Vagina (tissue), 2 donors: ENCODE results near the gene FBXL14.
A peak's percentile ranks its signal among the peaks of the same experiment; 100 is the strongest.

Experiments used
- POLR2A ChIP-seq, 2 donors: fragments of 450-650 bp; IDR thresholded peaks; one replicate each; pipeline ENCODE4 v1.6.1; 2017; ENCODE audit warnings: antibody characterized with exemption in 2 of 2, mild to moderate bottlenecking in 2 of 2, moderate library complexity in 2 of 2
- POLR2AphosphoS5 ChIP-seq, 2 donors: sonication (generic); formaldehyde crosslinking; IDR thresholded peaks; one replicate each; pipeline ENCODE4 v1.9.0; 2017; ENCODE audit warnings: antibody characterized with exemption in 2 of 2, mild to moderate bottlenecking in 2 of 2, low read depth in 1 of 2; ENCODE audit not compliant: insufficient read depth in 1 of 2
- TF ChIP-seq, protein P1 (sequence below), 3 experiments: fragments of 450-650 bp in 2 of 3; fragments of 200-600 bp in 1 of 3; sonication (generic) in 1 of 3; IDR thresholded peaks; one replicate each; pipeline ENCODE4 v1.5.1; 2017 to 2019; ENCODE audit warnings: antibody characterized with exemption in 3 of 3, mild to moderate bottlenecking in 2 of 3, moderate library complexity in 2 of 3

DNA sequence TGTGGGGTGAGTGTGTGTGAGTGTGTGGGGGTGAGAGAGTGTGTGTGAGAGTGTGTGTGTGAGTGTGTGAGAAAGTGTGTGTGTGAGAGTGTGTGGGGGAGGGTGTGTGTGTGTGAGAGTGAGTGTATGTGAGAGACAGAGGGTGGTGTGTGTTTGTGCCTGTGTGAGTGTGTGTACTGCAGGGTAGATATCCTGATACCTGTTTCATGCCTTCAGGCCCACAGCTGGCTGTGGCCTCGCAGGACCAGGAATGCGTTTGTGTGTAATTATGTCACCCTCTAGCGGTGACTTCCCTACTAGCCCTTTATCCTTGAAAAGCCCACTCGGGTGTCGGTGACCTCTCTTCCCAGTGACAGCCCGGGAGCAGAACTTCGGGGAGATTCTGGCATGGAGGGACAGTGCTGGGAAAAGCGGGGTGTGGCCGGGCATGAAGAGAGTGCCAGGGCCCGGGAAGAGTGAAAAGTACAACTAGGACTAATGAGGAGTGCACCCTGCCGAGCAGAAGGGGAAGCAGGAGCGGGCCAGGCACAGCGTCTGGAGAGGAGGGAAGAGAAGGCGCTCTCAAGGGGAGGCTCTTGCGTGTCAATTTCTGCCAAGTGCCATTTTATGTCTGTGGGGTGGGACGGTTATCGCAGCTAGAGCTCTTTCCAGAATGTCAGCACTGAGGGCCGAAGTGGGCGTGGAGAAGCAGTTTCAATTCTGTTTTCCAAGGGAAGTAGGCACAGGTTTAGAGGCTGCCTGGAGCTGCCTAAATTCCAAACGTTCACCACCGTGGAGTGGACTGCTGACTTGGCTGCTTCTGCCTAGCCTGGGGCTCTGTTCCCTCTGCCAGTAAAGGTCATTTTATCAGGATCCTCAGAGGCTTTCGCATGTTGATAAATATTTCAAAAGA, 11.0 kb upstream of the FBXL14 start:
- peak in 1 of 2 donors; percentile 19 for TF ChIP-seq POLR2A (IDR thresholded peaks at IDR 0.05)
- TF ChIP-seq, protein P1, sequence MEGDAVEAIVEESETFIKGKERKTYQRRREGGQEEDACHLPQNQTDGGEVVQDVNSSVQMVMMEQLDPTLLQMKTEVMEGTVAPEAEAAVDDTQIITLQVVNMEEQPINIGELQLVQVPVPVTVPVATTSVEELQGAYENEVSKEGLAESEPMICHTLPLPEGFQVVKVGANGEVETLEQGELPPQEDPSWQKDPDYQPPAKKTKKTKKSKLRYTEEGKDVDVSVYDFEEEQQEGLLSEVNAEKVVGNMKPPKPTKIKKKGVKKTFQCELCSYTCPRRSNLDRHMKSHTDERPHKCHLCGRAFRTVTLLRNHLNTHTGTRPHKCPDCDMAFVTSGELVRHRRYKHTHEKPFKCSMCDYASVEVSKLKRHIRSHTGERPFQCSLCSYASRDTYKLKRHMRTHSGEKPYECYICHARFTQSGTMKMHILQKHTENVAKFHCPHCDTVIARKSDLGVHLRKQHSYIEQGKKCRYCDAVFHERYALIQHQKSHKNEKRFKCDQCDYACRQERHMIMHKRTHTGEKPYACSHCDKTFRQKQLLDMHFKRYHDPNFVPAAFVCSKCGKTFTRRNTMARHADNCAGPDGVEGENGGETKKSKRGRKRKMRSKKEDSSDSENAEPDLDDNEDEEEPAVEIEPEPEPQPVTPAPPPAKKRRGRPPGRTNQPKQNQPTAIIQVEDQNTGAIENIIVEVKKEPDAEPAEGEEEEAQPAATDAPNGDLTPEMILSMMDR (IDR thresholded peaks at IDR 0.05), result peak; percentile 75 to 83 (median 83)
- no peak for TF ChIP-seq POLR2AphosphoS5 (IDR thresholded peaks at IDR 0.05; ENCODE audit: insufficient read depth in 1 of 2, low read depth in 1 of 2)
